Measurements from ENCODE around the gene BSN. TPM values are rescaled to one million over a fixed set of nuclear protein-coding genes. Genes with fewer than 3 reads are reported as not detected.

The BSN gene

GRCh38 chr3:49719214-49719884, 165.1 kb downstream of the BSN start, which contains the start of gene AMIGO3:
TSS of gene AMIGO3 (minus strand) at chr3:49719684. CDS start at chr3:49719465, 219 bp downstream.
- H2BK15ac ChIP-seq (ENCODE audit: low read depth, poor library complexity, severe bottlenecking), result no peak within 1 kb of the TSS
- peaks cover 29% of the 10 kb centered on the region for H3K4me1 ChIP-seq (ENCODE audit: control insufficient read depth, insufficient read depth, low read depth, low read length)
- peak; percentile 95 for DNase-seq
- peak within 1 kb of the TSS; percentile 87 for H3K4me2 ChIP-seq (ENCODE audit: low read length, poor library complexity, severe bottlenecking)
- H3K14ac ChIP-seq (ENCODE audit: low read length in 2 of 2), result peak within 1 kb of the TSS in 1 of 2 experiments; percentile 50
- no peaks in the 10 kb centered on the region for H3K9me3 ChIP-seq (ENCODE audit: control insufficient read depth, low read length)
- H2AK5ac ChIP-seq (ENCODE audit: low read length, severe bottlenecking), result no peak within 1 kb of the TSS
- peak within 1 kb of the TSS; percentile 62 for H4K8ac ChIP-seq (ENCODE audit: low read length)
- H3K23ac ChIP-seq (ENCODE audit: low read length in 2 of 2), result peak within 1 kb of the TSS in 1 of 2 experiments; percentile 6
- peak within 1 kb of the TSS; percentile 52 to 88 for H3K18ac ChIP-seq (ENCODE audit: low read depth in 1 of 2, low read length in 2 of 2)
- H3K9ac ChIP-seq (ENCODE audit: low read length), result peak within 1 kb of the TSS; percentile 72
- no peaks in the 10 kb centered on the region for H3K27me3 ChIP-seq (ENCODE audit: control insufficient read depth in 1 of 2, insufficient read depth in 1 of 2, low read length in 2 of 2)
- peaks cover 33 to 70% of the 10 kb centered on the region in 2 experiments for H3K36me3 ChIP-seq (ENCODE audit: control insufficient read depth in 1 of 2, insufficient read depth in 2 of 2, low read depth in 1 of 2, low read length in 2 of 2)
- H2BK12ac ChIP-seq (ENCODE audit: low read length in 2 of 2), result no peak within 1 kb of the TSS
- H3K27ac ChIP-seq (ENCODE audit: low read length, poor library complexity, severe bottlenecking), result no peak within 1 kb of the TSS
- no peak within 1 kb of the TSS for H2BK5ac ChIP-seq (ENCODE audit: low read depth, low read length, poor library complexity, severe bottlenecking)
- H4K91ac ChIP-seq (ENCODE audit: low read length), result peak within 1 kb of the TSS; percentile 66
- peak within 1 kb of the TSS; percentile 41 to 69 for H3K4ac ChIP-seq (ENCODE audit: low read depth in 1 of 2, low read length in 2 of 2)
- WGBS, result 2% methylated on average over 49 of the region's 50 CpGs
- H2AFZ ChIP-seq (ENCODE audit: low read depth, low read length), result peak within 1 kb of the TSS; percentile 56
- H3K79me1 ChIP-seq (replicated peaks; ENCODE audit: low read length, poor library complexity, severe bottlenecking), result peaks cover 18% of the 10 kb centered on the region
- no peak within 1 kb of the TSS for H2BK120ac ChIP-seq (ENCODE audit: low read depth, low read length)
- H3K4me3 ChIP-seq (ENCODE audit: insufficient read depth in 1 of 2, low read depth in 1 of 2, low read length in 2 of 2), result peak within 1 kb of the TSS; percentile 54 to 81

Small RNAs within 50 kb of the gene (small RNA-seq; reads per million reads assigned to genes)
- gene AMIGO3 (ENCODE audit: low read depth), result not detected

Measured in mesenchymal stem cell (in vitro differentiated cells and primary cell).